HG02610 (cell line): ENCODE measurements around the gene CREBZF.
"Not testable (repeated sequence)": the region's sequence is repeated elsewhere in the genome, so short reads cannot be mapped to it uniquely, and the experiment has no call there.

Experiments
- ATAC-seq: cut with Tn5 transposase; IDR thresholded peaks from one replicate; pipeline ENCODE4 v1.9.1; 2021; ENCODE audit warnings: mild to moderate bottlenecking, moderate library complexity; ENCODE audit not compliant: unreplicated experiment

The CREBZF gene

GRCh38 chr11:85627332-85627997 lies 37.5 kb downstream of the CREBZF start, which contains the start of gene DLG2:
Gene DLG2 (minus strand): TSS chr11:85627344.
- no peak for ATAC-seq

GRCh38 chr11:85626496-85626895 lies 38.4 kb downstream of the CREBZF start:
- no peak for ATAC-seq

DNA sequence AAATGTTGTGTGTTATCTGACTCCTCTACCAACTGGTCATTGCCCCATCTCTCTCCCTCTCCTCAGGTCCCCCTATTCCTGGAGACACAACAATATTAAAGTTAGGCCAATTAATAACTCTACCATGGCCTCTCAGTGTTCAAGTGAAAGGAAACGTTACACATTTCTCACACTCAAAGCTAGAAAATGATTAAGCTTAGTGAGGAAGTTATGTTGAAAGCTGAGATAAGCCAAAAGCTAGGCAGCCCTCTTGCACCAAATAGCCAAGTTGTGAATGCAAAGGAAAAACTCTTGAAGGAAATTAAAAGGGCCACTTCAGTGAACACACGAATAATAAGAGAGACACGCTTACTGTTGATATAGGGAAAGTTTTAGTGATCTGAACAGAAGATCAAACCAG lies 44.7 kb downstream of the CREBZF start:
- no peak for ATAC-seq

DNA sequence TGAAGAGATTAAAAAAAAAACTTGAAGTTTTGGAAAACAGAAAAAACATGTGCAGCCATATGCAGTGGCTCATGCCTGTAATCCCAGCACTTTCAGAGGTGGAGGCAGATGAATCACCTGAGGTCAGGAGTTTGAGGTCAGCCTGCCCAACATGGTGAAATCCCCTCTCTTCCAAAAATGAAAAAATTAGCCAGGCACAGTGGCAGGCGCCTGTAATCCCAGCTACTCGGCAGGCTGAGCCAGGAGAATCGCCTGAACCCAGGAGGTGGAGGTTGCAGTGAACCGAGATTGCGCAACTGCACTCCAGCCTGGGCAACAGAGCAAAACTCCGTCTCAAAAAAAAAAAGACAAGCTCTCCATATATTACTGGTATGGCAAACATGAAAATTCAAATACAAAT lies 45.4 kb downstream of the CREBZF start:
- no peak for ATAC-seq

DNA sequence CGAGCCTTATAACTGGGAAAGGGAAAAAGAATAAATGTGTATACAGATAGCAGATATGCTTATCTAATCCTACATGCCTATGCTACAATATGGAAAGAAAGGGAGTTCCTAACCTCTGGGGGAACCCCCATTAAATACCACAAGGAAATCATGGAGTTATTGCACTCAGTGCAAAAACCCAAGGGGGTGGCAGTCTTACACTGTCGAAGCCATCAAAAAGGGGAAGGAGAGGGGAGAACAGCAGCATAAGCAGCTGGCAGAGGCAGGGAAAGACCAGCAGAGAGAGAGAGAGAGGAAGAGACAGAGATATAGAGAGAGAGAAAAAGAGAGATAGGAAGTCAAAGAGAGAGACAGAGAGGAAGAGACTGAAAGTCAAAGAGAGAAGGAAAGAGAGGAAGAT lies 53.3 kb downstream of the CREBZF start:
- ATAC-seq: not testable (repeated sequence)
